GM19043 (cell line): ENCODE results near the gene COL11A2.
"Not testable (repeated sequence)": the region's sequence is repeated elsewhere in the genome, so short reads cannot be mapped to it uniquely, and the experiment has no call there.

Experiments used
- ATAC-seq: cut with Tn5 transposase; IDR thresholded peaks from one replicate; pipeline ENCODE4 v1.9.1; 2021; ENCODE audit warnings: low read depth; ENCODE audit not compliant: unreplicated experiment

COL11A2 gene

DNA sequence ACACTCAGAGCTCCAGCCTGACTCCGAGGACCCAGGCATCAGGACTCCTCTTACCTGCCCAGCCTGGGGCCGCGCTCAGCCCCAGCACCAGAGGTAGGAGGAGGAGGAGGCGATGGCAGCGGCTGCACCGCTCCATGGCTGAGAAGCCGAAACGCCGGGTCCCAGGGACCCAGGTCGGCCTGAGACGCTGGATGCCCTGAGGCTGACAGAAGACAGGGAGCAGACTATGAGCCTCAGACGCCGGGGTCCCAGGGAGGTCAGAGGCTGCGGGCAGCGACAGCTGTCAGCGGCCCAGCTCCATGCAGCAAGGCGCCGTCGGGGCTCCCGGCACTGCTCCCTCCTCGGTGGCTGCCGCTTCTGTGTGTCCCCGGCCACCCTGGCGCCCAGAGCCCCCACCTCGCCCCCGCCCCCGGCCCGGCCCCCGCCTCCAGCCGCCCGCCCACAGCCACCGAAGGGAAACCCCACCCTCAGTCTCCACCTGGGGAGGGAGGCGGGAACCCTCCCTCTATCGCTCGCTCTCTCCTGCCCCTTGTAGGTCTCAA, at the start of gene COL11A2:
Gene COL11A2, minus strand, starts transcription at position 363 of the 542 bp plus-strand sequence. Its CDS starts 227 bp downstream, at position 136.
- no peak for ATAC-seq

DNA sequence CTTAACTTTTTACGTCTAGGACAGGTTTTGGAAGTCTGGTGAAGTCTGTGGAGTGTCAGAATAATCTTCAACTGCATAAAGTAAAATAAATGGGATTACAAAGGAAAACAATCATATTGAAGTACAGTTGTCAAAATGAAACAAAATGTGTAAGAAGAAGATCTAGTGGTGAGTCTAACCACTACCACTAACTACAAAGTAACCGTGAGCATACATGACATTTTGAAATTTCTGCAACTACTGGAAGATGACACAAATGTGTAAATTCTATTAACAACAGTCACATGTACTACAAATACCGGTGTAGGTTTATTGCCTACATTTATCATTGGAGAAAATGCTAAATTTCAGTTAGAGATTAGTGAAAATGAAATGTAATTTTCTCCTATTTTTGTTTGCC, 49.7 kb upstream of the COL11A2 start:
- ATAC-seq = no peak

DNA sequence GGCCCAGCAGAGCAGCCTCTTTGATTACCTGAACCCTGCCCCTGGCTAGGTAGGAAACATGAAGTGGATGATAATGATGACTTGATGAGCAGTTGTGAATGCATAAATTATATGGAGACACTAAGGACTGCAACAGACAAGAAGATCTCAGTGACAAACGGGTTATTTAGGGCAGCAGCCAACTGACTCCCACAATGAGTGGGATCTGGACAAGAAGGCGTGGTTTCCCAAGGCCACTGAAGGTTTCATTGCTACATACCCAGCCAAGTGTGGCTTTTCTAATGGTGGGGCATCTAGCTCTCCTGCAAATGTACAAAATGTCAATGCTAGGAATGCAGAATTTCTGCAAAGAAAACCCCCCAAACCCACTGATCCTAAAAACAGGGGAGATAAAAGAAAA, 45.5 kb upstream of the COL11A2 start:
- no peak for ATAC-seq

DNA sequence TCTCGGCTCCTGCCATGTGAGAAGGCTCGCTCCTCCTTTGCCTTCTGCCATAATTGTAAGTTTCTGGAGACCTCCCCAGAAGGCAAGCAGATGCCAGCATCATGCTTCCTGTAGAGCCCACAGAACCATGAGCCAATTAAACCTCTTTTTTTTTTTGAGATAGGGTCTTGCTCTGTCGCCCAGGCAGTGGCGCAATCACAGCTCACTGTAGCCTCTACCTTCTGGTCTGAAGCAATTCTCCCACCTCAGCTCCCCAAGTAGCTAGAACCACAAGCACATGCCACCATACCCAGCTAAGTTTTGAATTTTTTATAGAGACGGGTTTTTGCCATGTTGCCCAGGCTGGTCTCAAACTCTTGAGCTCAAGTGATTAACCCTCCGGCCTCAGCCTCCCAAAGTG, 44.6 kb upstream of the COL11A2 start:
- no peak for ATAC-seq

DNA sequence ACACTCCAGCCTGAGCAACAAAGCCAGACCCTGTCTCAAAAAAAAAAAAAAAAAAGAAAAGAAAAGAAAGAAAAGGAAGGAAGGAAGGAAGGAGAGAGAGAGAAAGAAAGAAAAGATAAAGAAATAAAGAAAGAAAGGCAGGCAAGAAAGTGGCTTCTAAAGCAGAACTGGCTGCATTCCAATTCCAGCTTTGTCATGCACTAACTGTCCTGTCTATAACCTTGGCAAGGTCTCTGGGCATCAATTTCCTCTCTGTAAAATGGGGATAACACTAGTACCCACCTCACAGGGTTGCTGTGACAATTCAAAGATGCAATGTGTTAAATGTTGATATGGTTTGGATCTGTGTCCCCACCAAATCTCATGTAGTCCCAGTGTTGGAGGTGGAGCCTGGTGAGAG, 44.1 kb upstream of the COL11A2 start:
- no peak for ATAC-seq

DNA sequence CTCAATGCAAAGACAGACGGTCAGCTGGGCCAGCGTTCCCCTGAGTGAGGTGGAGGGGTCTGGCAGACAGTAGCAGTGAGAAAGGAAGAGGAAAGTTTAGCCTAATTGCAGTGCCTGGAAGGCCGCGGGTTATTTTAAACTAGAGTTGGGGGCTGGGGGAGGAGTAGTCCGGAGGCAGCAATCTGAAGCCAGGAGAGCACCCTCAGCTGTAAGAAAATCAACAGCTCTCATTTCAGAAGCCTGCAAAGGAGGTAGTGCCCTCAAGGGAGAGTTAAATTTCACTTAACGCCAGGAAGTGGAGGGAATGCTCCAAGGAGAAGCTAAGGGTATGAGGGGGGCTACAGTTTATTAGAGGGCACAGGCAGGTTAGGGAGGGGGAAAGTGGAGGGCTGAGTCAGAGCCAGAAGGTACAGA, 43.0 kb upstream of the COL11A2 start:
- no peak for ATAC-seq

DNA sequence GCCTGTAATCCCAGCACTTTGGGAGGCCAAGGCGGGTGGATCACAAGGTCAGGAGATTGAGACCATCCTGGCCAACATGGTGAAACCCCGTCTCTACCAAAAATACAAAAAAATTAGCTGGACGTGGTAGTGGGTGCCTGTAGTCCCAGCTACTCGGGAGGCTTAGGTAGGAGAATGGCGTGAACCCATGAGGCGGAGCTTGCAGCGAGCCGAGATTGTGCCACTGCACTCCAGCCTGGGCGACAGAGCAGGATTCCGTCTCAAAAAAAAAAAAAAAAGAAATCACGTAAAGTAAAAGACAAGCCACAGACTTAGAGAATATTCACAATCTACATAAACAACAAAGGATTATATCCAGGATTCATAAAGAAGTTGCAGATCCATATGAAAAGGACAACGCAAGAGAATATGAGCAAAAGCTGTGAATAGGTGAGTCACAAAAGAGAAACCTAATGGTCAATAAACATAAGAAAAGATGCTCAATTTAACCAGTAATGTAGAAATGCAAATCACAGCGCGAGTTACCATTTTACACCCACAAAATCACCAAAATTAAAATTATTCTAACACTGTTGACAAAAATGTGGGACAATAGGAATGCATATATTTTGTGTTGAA, 34.3 kb upstream of the COL11A2 start:
- ATAC-seq = not testable (repeated sequence)

DNA sequence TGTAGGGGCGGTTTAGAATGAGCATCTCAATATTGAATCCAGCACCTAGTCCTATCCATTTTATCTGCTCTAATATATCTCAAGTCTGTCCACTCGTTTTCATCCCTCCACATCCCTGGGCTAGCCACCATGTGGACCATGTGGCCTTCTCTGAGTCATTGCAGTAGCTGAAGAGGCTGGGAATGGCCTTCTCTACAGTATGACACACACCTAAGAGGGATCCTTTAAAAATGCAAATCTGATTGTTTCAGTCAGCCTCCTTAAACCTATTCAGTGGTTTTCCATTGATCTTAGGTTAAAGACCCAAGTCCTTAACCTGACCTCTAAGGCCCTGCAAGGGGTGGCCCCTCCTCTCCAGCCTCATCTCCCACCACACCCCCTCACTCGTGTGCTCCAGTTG, 25.4 kb upstream of the COL11A2 start:
- ATAC-seq = no peak

DNA sequence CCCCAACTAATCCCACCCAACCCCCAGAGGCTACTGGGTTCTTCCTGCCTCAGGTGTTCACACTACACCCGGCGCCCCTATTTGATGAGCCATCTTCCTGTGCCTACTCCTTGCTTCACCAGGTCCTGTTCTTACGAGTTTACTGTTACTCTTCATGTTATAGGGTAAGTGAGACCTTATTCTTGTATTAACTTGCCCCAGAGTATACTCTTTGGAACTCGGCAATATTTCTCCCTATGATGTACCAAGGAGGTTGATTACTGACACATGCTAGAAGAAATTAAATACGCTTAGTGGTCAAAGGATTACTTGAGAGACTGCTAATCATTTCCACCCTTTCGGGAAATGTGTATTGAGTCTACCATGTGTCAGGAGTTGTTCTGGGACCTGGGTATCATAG, 25.0 kb upstream of the COL11A2 start:
- ATAC-seq = no peak

DNA sequence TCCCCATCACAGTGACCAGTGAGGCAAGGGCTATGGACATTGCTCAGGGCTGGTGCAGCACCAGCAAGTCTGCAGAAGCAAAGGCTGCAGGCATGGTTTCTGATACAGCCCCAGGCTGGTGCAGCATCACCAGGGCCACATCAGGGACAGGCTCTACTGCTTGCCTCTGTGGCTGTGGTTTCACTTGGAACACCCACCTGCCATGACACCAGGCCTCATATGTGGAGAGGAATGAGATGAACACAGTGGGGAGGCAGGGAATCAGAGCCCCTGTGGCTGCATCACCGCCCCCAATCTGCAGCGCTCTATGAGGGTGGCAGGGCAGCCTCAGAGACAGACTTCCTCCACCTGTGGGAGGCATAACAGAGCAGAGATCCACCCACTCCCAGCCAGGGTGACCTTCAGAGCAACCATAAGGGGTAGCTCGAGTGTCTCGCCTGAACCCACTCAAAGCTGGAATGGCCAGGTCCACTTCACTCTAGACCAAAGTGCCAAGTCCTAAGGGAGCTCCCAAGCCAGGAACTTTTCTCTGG, 23.9 kb upstream of the COL11A2 start:
- no peak for ATAC-seq

DNA sequence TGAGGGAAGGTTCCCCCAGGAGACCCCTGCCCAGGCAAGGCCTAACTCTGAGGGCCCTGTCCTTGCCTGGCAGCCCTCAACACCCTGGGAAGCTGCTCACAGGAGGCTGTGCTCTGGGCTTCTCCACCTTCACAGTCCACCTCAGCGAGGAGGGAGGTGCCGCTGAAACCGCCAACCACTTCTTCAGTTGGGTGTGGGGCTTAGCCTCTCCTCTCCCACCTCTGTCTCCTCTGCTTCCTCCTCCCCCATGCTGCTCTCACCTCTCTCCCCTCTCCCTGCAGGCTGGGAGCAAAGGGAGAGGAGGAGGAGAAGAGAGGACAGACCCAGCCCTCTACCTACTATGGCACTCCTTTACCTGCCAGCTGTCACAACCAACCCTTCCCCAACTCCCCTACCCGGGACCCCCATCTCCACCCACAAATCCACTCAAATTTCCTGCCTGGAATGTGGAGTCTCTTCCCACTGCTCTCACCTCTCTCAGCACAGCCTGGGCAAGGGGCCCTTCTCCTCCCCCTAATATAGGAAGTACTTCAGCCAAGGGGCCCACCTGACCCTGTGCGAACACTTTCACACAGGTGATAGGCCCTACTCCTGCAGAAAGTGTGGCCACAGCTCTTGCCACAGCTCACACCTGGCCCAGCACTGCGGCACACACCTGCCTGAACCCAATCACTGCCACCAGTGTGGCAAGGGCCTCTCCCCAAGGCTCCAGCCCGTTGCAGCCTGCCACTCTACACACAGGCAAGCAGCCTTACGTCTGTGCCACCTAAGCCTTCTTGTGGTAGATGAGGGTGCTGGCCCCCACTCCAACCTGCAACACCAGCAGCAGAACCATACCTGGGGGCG, 23.2 kb upstream of the COL11A2 start:
- no peak for ATAC-seq

DNA sequence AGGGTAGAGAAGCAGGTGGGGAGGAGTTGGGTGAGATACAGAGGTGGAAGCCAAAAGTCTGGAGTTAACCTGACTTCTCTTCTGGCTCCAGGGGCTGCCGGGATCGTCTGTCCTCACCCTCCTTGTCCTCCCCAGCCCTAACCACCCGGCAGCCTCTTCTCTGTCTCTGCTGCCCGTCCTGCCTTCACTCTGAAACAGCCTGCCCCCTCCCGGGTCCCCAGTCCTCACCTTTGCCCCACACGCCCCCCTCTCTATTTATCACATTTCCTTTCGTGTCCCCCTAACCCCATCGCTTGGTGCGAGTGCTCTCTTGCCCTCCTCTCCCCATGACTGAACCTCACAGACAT, 21.7 kb upstream of the COL11A2 start:
- ATAC-seq = no peak

DNA sequence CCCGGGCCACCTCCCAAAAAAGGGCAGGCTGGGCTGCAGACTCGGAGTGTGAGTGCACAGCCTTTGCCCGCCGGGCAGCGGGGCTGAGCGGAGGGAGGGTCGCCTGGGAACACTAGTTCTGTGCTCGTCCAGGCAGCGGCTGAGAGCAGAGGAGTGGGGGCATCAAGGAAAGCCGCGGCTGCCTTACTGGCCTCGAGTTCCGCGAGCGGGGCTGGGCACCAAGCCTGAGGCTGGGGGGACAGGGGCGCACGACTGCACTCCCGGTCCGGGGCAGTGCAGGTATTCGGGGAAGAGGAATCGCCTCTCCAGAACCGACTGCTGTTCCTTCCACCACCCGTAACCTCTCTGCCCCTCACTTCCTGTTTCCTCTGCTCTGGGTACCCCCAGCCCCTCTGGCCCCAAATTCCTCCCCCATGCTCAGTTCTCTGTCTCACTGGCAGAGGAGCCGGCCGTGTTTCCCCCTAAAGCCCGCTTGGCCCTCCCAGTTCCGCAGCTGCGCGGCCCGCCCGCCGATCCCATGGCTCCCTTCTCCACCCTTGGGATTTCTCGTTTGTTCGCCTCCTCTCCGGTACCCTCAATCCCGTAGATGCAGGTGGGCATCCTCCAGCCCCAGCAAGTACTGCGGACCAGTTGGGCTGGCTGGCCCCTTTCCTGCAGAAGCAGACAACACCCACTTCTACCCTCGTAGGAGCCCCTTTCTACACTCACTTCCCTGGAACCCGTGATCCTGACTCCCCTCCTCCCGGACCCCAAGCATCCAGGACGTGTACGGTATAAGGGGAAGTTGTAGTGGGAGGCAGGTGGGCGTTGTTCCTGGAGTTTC, 21.1 kb upstream of the COL11A2 start:
- no peak for ATAC-seq

DNA sequence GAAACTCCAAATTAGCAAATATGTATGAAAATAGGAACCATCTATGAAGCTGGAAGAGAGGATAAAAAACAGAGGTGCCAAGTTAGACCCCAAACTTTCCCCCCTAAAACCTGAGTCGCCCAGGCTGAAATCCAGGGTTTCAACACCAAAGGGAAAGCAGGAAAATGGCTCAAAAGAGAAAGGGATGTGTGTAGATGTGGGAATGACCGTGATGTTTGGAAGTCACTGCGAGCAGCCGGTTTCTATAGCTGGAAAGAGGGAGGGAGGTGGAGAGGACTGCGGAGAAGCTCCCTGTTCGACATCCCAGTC, 20.5 kb upstream of the COL11A2 start:
- ATAC-seq = no peak

DNA sequence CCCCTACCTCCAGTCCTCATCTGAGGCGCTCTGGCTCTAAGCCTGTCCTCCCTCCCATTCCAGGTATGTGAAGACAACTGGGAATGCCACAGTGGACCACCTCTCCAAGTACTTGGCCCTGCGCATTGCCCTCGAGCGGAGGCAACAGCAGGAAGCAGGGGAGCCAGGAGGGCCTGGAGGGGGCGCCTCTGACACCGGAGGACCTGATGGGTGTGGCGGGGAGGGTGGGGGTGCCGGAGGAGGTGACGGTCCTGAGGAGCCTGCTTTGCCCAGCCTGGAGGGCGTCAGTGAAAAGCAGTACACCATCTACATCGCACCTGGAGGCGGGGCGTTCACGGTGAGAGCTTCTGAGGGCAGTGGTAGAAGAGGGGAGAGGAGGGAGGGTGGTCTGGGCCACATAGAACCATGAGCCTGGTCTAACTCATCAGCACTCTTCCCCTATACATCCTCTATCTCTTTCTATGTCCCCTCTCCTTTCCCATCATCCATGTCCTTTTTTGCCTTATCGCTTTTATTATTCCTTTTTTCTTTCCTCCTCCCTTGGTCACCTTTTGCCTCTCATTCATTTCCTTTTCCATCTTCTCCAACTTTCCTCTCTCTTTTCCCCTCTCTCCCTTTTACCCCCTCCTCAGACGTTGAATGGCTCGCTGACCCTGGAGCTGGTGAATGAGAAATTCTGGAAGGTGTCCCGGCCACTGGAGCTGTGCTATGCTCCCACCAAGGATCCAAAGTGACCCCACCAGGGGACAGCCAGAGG, 19.6 kb upstream of the COL11A2 start:
- no peak for ATAC-seq

DNA sequence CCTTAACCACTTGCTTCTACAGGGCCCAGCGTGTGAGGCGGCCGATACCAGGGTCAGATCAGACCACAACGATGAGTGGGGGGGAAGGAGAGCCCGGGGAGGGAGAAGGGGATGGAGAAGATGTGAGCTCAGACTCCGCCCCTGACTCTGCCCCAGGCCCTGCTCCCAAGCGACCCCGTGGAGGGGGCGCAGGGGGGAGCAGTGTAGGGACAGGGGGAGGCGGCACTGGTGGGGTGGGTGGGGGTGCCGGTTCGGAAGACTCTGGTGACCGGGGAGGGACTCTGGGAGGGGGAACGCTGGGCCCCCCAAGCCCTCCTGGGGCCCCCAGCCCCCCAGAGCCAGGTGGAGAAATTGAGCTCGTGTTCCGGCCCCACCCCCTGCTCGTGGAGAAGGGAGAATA, 18.9 kb upstream of the COL11A2 start:
- ATAC-seq = no peak

DNA sequence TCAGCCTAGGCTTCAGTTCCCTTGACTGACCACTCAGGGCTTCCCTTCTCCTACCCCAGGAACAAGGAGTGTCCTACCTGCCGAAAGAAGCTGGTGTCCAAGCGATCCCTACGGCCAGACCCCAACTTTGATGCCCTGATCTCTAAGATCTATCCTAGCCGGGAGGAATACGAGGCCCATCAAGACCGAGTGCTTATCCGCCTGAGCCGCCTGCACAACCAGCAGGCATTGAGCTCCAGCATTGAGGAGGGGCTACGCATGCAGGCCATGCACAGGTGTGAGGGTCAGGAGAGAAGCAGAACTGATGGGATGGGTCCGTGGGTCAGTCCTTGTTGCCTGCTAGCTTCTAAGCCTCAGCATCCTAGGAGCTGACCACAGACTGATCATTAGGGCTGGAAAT, 17.6 kb upstream of the COL11A2 start:
- no peak for ATAC-seq

DNA sequence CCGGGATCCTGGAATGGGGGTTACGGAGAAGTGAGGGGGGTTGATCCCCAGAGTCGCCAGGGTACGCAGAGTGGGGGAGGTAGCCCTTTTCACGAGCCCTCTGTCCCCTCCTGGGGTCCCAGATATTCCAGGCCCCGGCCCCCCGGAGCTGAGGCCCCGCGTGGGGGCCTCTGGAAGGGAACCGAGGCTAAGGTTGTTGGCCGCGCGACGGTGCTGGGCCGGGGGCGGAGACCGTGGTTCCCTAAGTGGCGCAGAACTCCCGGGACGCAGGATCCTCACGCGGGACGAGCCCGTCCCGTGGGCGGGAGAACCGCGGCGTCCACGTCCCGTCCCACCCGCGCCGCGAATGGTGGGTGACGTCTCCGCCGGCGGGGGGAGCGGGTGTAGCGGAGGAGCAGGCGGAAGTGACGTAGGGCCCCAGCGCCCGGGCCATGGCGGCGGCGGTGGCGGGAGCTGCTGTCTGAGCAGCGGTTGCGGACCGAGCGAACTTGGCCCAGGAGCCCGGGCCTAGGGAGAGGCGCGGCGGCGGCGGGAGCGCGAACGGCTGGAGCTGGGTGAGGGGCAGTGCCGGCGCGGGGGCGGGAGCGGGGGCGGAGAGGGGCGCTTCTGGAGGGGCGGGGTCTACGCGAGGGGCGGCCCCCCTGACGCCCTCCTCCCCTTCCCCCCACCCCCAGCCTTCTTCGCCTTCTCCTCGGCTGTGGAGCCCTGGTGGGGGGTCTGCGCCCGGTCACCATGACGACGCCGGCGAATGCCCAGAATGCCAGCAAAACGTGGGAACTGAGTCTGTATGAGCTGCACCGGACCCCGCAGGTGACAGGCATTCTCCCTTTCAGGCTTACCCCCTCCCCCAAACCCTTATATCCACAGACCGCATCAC, 16.1 kb upstream of the COL11A2 start, which contains the start of gene RING1:
Gene RING1, plus strand, starts transcription at position 410 of the 877 bp plus-strand sequence. Its CDS starts 323 bp downstream, at position 733.
- no peak for ATAC-seq

DNA sequence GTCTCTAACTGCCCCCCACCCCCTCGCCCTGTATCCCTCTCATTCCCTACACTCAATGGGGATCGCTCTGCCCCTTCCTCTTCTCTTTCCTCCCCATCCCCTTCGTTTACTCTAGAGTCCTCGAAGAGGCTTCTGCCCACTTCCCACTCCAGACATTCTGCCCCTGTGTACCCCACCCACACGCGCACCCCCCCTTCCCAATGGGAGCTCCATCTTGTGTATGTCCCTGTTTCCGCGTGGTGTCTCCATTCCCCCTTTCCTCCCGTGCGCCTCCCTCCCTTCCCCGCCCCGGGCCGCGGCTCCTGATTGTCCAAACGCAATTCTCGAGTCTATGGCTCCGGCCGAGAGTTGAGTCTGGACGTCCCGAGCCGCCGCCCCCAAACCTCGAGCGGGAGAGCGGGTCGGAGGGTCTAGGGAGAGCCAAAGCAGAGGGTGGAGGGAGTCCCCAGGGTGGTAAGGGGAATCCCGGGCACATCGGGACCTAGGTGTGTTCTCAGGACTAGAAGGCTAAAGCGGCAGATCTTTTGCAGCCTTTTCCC, 15.4 kb upstream of the COL11A2 start:
- ATAC-seq = no peak
